Endothelial cell of umbilical vein (primary cell): Measurements from ENCODE around the gene HHATL. TPM values are rescaled to one million over a fixed set of nuclear protein-coding genes. Genes with fewer than 3 reads are reported as not detected.

Source experiments
- BruUV-seq: library from RNA; stranded (reverse); fragments of 400-500 nt; replicated peaks from 2 replicates; lab custom pipeline; 2021; lab: Mats Ljungman, UMichigan
- CTCF ChIA-PET: fragments of 300-600, 350-600 bp; sonication (Branson Sonifier 250); formaldehyde crosslinking; loops from one replicate; lab custom pipeline; 2021; ENCODE audit warnings: antibody characterized with exemption, inconsistent platforms; lab: Charles Lee
- POLR2A ChIA-PET: fragments of 300-600, 350-600 bp; sonication (Branson Sonifier 250); formaldehyde crosslinking; loops from one replicate; lab custom pipeline; 2021; ENCODE audit warnings: antibody characterized with exemption, inconsistent platforms; lab: Charles Lee
- DNase-seq: peaks from one replicate; pipeline ENCODE4 v3.0.0-alpha.2; 2011; ENCODE audit warnings: low read depth, low spot score
- FAIRE-seq: peaks from 2 replicates; lab custom pipeline; 2011; peaks lifted over from hg19 to GRCh38; lab: Jason Lieb, UNC
- H2AFZ ChIP-seq: 2 replicates; pipeline ENCODE4 v1.6.0; 2012; ENCODE audit warnings: low read depth, low read length, control low read depth, inconsistent platforms
- H3K27ac ChIP-seq: 2 replicates; pipeline ENCODE4 v1.5.1; 2011; ENCODE audit warnings: low read depth, mild to moderate bottlenecking, control low read depth, low read length, moderate library complexity; ENCODE audit not compliant: insufficient read depth
- H3K27me3 ChIP-seq, 2 experiments: 2 replicates each; pipeline versions ENCODE4 v1.6.0 to v1.6.1; 2011; ENCODE audit warnings: low read length in 2 of 2, mixed read lengths in 1 of 2; ENCODE audit not compliant: control insufficient read depth in 2 of 2, insufficient read depth in 2 of 2
- H3K36me3 ChIP-seq, 2 experiments: 2 replicates in 1 of 2; 3 replicates in 1 of 2; pipeline ENCODE4 v1.5.1; 2011; ENCODE audit warnings: low read length in 2 of 2, mild to moderate bottlenecking in 1 of 2, moderate library complexity in 1 of 2; ENCODE audit not compliant: control insufficient read depth in 2 of 2, insufficient read depth in 2 of 2; ENCODE audit errors: extremely low read depth in 1 of 2
- H3K4me1 ChIP-seq: 3 replicates; pipeline ENCODE4 v1.5.1; 2011; ENCODE audit warnings: mild to moderate bottlenecking, low read length; ENCODE audit not compliant: control insufficient read depth, insufficient read depth; ENCODE audit errors: extremely low read depth
- H3K4me2 ChIP-seq: 2 replicates; pipeline ENCODE4 v1.6.1; 2011; ENCODE audit warnings: low read length, control low read depth, mixed read lengths; ENCODE audit not compliant: insufficient read depth
- H3K4me3 ChIP-seq, 3 experiments: fragments of 200-600 bp in 1 of 3; sonication (generic), shearing (Covaris generic) in 1 of 3; replicated peaks in 1 of 3; 2 replicates each; pipeline ENCODE4 v1.5.1; 2011 to 2016; ENCODE audit warnings: control low read depth in 3 of 3, low read length in 3 of 3, mild to moderate bottlenecking in 2 of 3, inconsistent platforms in 1 of 3, low read depth in 1 of 3, moderate library complexity in 1 of 3; ENCODE audit not compliant: insufficient read depth in 1 of 3
- H3K79me2 ChIP-seq: 2 replicates; pipeline ENCODE4 v1.6.0; 2012; ENCODE audit warnings: low read length, inconsistent platforms; ENCODE audit not compliant: control insufficient read depth, insufficient read depth
- H3K9ac ChIP-seq: replicated peaks from 2 replicates; pipeline ENCODE3; 2011; ENCODE audit warnings: low read length, control low read depth; ENCODE audit not compliant: insufficient read depth; ENCODE audit errors: extremely low read depth
- H3K9me1 ChIP-seq: replicated peaks from 3 replicates; pipeline ENCODE4 v1.6.0; 2011; ENCODE audit warnings: mild to moderate bottlenecking, low read length; ENCODE audit not compliant: control insufficient read depth, insufficient read depth; ENCODE audit errors: extremely low read depth
- H3K9me3 ChIP-seq: replicated peaks from 2 replicates; pipeline ENCODE4 v1.5.1; 2012; ENCODE audit warnings: low read length, inconsistent platforms; ENCODE audit not compliant: control insufficient read depth, insufficient read depth
- H4K20me1 ChIP-seq: replicated peaks from 2 replicates; pipeline ENCODE3; 2011; ENCODE audit warnings: mild to moderate bottlenecking, low read length; ENCODE audit not compliant: control insufficient read depth, insufficient read depth; ENCODE audit errors: extremely low read depth
- EZH2 ChIP-seq: IDR thresholded peaks from 2 replicates; pipeline ENCODE4 v1.6.1; 2012; ENCODE audit warnings: borderline replicate concordance, low read depth, mild to moderate bottlenecking, moderate library complexity, low read length, inconsistent platforms; ENCODE audit not compliant: severe bottlenecking
- FOS ChIP-seq: IDR thresholded peaks from 2 replicates; pipeline ENCODE4 v1.6.1; 2011; ENCODE audit warnings: mild to moderate bottlenecking, low read length, moderate library complexity, borderline replicate concordance; ENCODE audit not compliant: insufficient read depth
- GATA2 ChIP-seq: IDR thresholded peaks from 2 replicates; pipeline ENCODE4 v1.7.0; 2011; ENCODE audit warnings: low read depth, mild to moderate bottlenecking, moderate library complexity, mixed read lengths, low read length; ENCODE audit not compliant: insufficient read length, insufficient read depth
- JUN ChIP-seq: IDR thresholded peaks from 2 replicates; pipeline ENCODE4 v1.6.1; 2011; ENCODE audit warnings: borderline replicate concordance, low read depth; ENCODE audit not compliant: insufficient read length, insufficient read depth
- MAX ChIP-seq: IDR thresholded peaks from 2 replicates; pipeline ENCODE4 v1.6.1; 2011; ENCODE audit not compliant: insufficient read depth, insufficient read length
- MYC ChIP-seq: IDR thresholded peaks from one replicate; pipeline ENCODE4 v1.6.1; 2011; ENCODE audit warnings: mild to moderate bottlenecking, low read depth, low read length
- POLR2A ChIP-seq: IDR thresholded peaks from 2 replicates; pipeline ENCODE4 v1.6.1; 2012; ENCODE audit warnings: low read depth, mild to moderate bottlenecking, control low read depth, low read length
- POLR2AphosphoS5 ChIP-seq: IDR thresholded peaks from 2 replicates; pipeline ENCODE4 v1.6.1; 2012; ENCODE audit warnings: low read depth, mild to moderate bottlenecking, control low read depth, low read length, moderate library complexity; ENCODE audit not compliant: insufficient read depth
- dilution Hi-C: fragments of 300-500 bp; cut with MboI; formaldehyde crosslinking; loops from one replicate; pipeline ENCODE4 v1.15.0; 2019; ENCODE audit warnings: low sequenced_read_pairs; ENCODE audit not compliant: extremely low pct_ligation_motif_present
- intact Hi-C: fragments of 100-400 bp; cut with micrococcal nuclease; formaldehyde crosslinking; loops from one replicate; pipeline ENCODE4 v1.10.0; 2022
- polyA plus RNA-seq, 4 experiments: library from polyadenylated mRNA; depleted of rRNA in 3 of 4; stranded (reverse) in 3 of 4; unstranded in 1 of 4; fragments of >200 nt; gene quantifications; 2 replicates each; pipeline versions ENCODE4 v1.2.1 to v1.2.3, GENCODE V29; 2011 to 2012; ENCODE audit warnings: missing spikeins in 1 of 4
- total RNA-seq: library from RNA; stranded (reverse); gene quantifications from 2 replicates; pipeline ENCODE4 v1.2.3, GENCODE V29; 2021
- TF ChIP-seq, protein P1 (sequence below), 2 donors: IDR thresholded peaks; 1 replicate in 1 of 2; 2 replicates in 1 of 2; pipeline ENCODE4 v1.5.1; 2011; ENCODE audit warnings: low read length in 2 of 2, mild to moderate bottlenecking in 2 of 2, moderate library complexity in 2 of 2, control low read depth in 1 of 2, inconsistent platforms in 1 of 2, low read depth in 1 of 2; ENCODE audit not compliant: insufficient read depth in 1 of 2; ENCODE audit errors: extremely low read depth in 1 of 2

HHATL gene
- total and polyA plus RNA-seq, 2 donors (not counting 3 experiments of a cell fraction or from before 2014, with no cell fraction given) = not detected

DNA sequence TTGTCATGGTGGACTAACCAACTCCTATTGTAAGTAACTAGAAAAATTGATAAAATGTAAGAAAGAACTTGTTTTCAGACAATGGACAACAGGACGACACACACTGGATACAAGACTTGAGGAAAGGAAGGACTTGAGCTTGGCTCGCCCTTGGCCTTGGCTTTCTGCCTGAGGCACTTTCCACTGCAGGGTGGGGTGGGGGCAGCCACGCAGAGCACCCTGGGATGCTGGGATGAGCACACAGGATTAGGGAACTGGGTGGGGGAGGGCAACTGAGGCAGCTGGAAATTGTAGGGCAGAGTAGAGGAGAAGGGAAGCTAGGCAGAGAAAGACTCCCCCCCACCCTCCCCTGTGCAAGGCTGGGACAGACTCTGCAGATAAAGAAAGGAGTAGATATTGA lies 25.5 kb upstream of the HHATL start:
- FAIRE-seq (no peak), DNase-seq (no peak)
- H3K9ac ChIP-seq = no peak overlapping the region
- intact Hi-C loops (no loop called here), dilution Hi-C loops (no loop called here)
- no peak overlapping the region for H3K4me2 ChIP-seq
- H4K20me1 ChIP-seq = no peaks in the 10 kb centered on the region
- no peaks in the 10 kb centered on the region for H3K36me3 ChIP-seq
- H3K9me3 ChIP-seq = no peaks in the 10 kb centered on the region
- no peak overlapping the region for H3K4me3 ChIP-seq
- H3K79me2 ChIP-seq = no peaks in the 10 kb centered on the region
- H3K27me3 ChIP-seq = peaks cover 8 to 9% of the 10 kb centered on the region in 2 experiments
- TF ChIP-seq JUN (no peak), FOS (no peak), POLR2AphosphoS5 (no peak), MYC (no peak), GATA2 (no peak), MAX (no peak), EZH2 (no peak), POLR2A (no peak)
- TF ChIP-seq, protein P1, sequence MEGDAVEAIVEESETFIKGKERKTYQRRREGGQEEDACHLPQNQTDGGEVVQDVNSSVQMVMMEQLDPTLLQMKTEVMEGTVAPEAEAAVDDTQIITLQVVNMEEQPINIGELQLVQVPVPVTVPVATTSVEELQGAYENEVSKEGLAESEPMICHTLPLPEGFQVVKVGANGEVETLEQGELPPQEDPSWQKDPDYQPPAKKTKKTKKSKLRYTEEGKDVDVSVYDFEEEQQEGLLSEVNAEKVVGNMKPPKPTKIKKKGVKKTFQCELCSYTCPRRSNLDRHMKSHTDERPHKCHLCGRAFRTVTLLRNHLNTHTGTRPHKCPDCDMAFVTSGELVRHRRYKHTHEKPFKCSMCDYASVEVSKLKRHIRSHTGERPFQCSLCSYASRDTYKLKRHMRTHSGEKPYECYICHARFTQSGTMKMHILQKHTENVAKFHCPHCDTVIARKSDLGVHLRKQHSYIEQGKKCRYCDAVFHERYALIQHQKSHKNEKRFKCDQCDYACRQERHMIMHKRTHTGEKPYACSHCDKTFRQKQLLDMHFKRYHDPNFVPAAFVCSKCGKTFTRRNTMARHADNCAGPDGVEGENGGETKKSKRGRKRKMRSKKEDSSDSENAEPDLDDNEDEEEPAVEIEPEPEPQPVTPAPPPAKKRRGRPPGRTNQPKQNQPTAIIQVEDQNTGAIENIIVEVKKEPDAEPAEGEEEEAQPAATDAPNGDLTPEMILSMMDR (IDR thresholded peaks at IDR 0.05; ENCODE audit: extremely low read depth in 1 of 2, insufficient read depth in 1 of 2, low read depth in 1 of 2, low read length in 2 of 2) = no peak
- no peaks in the 10 kb centered on the region for H3K9me1 ChIP-seq
- CTCF ChIA-PET = interaction anchor here (1.4 kb wide), 1 partner anchor 16 kb away, joined by 4 read pairs; no protein-coding TSS in a partner anchor
- H3K4me1 ChIP-seq = no peaks in the 10 kb centered on the region
- H2AFZ ChIP-seq = no peak overlapping the region
- no peak overlapping the region for H3K27ac ChIP-seq
- no TSS peak for BruUV-seq
- POLR2A ChIA-PET = no interaction called here
